ENCODE measurements around the gene MOB3B.
"Not testable (repeated sequence)": the region's sequence is repeated elsewhere in the genome, so short reads cannot be mapped to it uniquely, and the experiment has no call there.

Gene MOB3B

DNA sequence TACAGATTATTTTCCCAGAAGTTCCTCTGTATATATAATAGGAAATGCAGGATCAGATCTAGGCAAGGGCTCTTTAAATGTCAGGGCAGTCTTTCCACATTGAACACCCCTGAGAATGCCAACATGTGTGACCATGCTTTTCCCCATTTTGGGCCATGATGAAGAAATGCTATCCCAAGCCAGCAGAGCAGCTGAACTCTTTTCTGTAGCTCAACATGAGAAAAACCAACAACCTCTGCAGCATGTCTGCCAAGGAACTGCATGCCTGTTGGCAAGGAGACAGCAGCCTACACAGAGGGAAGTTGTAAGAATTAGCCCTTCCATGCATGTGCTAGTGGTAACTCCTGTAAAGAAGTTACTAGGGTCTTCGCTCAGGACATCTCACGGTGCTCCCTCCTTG lies 15.1 kb downstream of the MOB3B start:
- no peak for DNase-seq

DNA sequence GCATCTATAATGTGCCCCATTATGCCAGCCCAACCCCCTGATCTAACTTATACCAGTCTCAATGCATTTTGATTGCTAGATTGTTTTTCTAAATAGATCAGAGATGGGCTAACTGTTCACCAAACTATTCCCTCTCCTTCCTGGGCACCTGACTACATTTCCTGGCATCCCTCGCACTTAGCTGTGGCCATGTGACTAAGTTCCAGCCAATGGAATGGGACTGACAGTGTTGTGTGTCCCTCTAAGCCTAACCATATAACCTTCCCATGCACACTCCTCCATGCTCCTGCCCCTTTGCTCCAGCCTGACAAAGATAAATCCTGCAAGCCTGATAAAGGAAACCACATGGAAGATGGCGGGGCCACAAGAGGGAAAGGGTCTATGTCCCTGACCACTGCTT lies 17.8 kb downstream of the MOB3B start:
- no peak for DNase-seq

DNA sequence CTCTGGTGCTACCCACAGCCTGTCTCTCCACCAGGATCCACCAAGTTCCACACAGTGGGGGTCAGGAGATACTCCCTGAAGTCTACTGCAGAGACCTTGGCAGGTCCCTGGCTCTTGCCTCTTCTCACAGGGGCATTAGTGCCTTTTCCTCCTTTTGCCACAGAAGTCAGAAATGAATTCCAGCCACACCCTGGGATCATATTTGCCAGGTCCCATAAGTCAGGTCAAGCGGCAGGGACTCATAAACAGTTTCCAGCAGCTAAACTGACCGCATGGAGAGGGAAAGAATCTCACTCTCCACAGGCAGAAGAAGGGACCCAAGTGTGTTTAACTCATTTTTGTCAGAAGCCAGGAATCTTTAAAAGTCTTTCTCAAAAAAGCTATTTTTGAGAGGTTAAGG lies 18.8 kb downstream of the MOB3B start:
- DNase-seq = no peak

DNA sequence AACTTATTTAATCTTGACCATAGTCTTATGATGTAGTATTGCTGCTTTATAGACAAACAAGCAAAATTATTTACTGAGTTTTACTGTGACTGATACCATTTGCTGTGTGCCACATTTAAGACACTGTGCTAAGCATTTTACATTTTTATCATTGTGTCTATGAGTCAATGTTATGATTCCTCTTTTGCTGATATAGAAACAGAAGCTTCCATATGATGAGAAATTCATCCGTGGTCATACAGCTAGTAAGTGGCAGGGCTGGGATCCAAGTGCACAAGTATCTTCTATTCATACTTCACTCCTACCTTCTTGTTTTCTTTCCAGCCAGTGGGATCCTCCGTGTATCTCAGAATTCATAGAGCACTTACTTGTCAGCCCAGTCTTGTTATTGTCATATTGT lies 22.6 kb downstream of the MOB3B start:
- no peak for DNase-seq

DNA sequence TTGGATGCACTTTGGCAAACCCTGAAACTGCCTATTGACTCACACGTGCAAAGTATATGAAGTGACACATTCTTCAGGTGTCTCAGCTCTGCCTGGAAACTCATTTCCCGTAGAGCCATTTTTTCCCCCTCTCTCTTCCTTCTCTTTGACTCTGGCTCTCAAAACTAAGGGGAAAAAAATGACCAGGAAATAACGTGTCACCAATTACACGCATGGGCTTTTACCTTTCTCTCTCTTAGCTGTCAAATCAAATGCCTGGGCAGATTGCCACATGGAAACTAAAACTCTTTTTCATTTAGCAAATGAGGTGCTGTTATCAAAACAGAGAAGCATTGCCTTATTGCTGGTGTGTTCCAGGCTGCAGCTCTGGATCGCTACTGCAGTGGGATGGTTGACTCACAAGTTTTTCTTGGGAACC lies 23.9 kb downstream of the MOB3B start:
- DNase-seq = no peak

DNA sequence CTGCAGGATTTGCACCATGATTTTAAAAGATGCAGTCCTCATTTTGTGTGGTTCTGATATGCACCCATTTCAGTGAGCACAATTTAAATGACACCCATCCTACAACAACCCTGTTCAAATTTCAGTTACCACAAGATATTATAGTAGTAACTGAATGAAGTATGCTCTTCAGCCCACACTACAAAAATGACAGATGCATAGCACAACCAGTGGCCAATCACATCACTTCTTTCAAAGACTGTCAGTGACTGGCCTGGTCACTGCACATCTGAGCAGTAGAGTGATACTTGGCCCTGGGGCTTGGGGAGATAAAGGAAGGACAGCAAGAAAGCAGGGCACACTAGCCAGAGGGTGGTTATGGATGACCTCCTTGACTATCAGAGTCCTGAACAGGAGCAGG lies 25.4 kb downstream of the MOB3B start:
- no peak for DNase-seq

DNA sequence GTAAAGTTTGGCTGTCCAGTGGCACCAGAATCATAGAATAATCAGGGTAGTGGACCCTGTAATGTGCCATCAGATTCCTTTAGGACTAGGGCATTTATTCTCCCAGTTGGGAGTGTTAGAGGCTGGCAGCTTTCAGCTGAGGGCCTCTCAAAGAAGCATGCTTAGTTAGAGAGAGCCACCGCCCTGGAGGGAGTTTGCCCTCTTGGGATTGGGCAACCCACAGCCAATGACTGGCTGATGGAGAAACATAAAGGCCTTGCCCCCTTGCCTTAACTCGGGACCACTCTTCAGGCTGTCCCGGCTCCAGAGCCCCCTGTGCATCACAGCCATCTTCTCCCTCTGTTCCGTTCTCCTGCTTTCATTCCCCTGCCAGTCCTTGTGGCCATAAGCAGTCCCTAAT lies 26.0 kb downstream of the MOB3B start:
- DNase-seq = no peak

DNA sequence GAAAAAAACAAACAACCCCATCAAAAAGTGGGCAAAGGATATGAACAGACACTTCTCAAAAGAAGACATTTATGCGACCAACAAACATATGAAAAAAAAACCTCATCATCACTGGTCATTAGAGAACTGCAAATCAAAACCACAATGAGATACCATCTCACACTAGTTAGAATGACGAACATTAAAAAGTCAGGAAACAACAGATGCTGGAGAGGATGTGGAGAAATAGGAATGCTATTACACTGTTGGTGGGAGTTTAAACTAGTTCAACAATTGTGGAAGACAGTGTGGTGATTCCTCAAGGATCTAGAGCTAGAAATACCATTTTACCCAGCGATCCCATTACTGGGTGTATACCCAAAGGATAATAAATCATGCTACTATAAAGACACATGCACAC lies 28.7 kb downstream of the MOB3B start:
- not testable (repeated sequence) for DNase-seq

DNA sequence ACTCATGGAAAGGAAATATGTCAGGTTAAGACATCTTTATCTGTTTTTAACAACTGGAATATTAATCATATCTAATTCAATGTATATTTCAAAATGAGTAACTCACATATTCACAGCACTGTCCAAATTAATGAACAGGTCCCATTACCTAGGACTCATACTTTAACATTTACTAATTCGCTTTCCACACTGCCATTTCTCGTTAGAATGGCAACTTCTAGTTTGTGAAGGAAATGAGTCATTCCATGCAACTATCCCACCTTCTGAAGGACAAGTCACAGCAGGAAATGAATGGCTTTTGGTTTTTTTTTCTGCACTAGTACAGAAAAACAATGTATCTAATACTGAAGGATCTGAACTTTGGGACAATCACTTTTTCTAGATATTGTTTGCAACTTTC lies 30.2 kb downstream of the MOB3B start:
- DNase-seq = no peak

DNA sequence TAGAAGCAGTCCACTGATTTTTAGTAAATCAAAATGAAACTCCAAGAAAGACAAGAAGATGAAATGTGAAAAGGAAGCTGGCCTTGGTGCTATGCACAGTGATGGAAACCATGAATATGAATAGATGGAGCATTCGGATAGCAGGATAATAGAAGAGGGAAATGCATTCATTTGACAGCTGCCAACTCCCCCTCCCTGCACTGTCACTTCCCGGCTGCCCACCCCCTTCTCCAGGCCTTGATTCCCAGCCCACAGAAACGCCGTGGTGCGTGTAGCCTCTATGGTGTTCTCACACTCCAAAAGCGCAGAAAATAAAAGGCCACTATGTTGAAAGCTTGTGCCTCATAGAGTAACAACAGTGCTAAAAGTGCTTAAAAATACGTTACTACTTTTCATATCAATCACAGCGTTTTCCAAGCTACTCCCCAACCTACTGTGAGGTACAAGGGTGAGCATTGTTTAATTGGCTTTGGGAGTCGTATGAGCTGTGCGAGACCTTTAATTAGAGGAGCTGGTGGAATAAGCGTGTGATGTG lies 31.7 kb downstream of the MOB3B start:
- DNase-seq = no peak

DNA sequence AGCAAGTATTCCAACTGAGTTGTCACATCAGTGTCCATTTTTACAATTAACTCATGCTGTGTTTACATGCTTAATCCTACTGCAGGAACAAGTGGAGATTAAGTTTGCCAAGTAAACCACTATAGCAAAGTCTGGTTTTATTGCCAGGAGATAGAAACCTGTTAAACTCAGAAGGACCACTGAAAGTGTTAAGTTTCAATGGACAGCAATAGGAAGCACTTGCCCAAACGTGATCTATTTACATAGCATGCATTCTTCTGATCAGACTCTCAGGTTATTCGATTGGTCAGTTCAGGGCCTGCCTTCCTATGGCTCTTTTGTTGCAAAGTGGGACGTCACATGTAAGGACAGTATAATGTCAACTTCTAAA lies 33.5 kb downstream of the MOB3B start:
- DNase-seq = no peak

DNA sequence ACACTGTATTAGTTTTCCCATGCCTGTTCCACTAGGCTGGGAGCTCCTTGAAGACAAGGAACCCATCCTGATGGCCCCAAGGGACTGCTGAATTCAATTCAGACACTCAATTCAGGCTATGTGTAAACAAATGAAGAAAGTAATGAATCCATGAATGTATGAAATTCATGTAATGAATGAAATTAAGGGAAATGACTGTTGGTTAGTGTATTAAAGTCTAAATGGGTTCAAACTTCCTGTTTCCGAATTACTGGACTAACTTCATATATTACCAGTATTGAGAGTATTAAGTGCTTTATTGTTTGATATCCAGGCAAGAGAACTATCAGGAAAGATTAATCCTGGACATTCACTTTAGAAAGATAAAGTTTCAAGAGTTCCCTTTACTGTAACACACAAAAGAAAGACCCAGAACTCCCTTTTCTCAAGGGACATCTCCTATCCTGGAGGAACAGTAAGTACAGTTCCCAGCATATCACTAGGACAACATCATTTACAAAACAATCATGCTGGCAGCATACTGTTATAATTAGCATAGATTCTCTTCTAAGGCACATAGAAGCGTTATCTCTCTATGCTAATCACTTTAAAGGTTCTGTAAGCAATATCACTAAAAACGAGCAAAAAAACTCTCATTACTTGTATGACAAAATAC lies 34.0 kb downstream of the MOB3B start:
- no peak for DNase-seq

DNA sequence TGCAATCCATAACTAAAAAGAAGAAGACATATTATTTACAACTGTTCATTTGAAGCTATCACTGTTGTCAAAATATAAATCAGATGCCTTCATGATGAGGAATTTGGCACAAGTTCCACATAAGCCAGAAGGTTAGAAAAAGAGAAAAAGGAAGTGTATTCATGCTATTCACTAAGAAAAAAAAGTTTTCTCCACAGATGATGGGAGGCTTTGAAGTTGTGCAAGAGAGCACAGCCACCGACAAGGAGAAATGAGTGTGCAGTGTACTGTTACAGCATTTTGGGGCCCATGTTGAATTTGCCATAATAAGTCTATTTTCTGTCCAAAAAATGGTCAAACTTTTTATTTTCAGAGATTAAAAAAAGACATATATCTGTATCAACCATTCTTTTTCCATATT lies 38.5 kb downstream of the MOB3B start:
- no peak for DNase-seq

DNA sequence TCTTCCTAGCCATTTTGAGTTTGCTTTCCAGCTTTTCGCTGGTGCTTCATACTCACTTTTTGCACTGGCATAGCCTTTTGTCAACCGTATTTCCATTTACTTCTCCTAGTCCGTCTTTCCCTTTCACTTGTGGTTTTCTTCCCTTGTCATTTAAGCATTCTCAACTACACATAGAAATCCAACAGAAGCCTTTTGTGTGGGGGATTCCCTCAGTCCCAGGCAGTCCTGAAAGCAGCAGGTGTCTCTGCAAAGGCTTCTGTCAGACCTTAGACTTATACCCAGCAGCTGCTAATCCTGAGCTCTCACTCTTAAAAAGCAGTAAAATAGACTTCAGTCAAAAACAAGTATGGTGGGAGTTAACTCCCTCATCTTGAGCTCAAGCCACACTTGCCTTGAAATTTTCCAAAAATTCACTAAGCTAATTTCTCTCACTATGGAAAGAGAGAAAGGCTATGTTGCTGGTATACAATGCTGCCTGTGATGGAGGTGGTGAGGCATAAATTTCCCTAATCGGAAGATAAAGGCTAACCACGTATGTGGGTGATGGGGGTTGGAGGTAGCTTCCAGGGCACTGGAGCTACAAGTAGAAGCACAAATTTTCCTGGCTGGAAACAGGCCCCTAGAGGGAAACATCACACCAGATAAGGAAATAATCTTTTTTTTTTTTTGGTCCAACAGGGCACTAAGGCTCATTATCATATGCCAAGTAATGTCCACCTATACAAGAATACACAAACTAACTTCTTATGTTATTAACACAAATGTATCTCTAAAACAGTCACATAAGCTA lies 40.3 kb downstream of the MOB3B start:
- no peak for DNase-seq

DNA sequence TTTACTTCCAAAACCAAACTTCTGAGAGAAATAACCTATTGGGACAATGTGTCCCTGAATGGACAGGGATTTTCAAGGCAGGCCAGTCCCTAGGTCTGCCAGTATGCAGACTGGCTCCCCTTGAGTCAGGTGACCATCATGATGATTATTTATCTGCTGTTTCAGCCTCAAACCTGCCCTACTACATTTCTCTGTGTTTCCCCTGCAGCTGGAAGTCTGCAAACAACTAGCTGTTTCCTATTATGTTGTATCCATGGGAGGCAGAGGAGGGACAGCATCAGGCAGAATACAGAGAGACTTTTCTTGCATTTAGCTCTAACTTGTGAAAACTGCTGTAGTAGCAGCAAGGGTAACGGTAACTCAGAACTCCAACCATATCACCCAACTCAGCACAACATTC lies 41.7 kb downstream of the MOB3B start:
- DNase-seq = no peak

DNA sequence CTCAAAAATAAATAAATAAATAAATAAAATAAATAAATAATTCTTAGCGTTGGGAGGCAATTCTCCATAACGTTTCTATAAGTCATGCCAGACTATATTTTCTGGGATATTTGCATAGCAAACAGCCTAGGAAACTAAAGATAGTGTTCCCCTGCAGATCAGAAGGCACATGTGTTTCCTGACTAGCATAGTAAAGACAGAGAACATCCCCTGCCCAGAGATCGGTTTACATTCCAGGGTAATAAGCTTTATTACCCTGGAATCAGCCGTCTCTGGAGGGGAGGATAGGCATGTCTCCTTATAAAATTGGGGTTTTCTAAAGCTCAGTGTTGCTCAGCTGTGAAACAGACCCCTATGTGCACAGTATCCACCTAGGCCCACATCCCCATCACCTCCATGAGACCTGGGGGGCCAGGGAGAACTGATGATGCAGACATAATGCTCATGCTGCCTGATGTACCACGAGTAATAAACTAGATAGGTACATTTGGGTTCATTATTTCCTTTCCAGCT lies 42.4 kb downstream of the MOB3B start:
- no peak for DNase-seq

DNA sequence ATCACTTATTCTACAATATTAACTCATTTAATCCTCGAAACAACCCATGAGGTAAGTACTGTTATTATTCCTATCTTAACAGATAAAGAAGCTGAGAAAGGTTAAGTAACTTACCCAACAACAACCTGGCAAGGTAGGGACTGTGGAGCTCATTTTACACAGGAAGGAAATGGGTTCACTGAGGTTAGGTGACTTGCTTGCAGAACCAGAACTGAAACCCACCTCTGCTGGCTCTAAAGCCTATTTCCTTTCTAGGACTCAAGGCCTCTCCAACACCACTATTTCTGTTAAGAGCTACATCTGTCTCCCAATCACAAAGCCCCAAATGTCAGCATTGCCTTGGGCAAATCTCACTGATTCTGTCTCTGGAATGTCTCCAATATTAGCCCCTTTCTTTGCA lies 44.5 kb downstream of the MOB3B start:
- DNase-seq = no peak

DNA sequence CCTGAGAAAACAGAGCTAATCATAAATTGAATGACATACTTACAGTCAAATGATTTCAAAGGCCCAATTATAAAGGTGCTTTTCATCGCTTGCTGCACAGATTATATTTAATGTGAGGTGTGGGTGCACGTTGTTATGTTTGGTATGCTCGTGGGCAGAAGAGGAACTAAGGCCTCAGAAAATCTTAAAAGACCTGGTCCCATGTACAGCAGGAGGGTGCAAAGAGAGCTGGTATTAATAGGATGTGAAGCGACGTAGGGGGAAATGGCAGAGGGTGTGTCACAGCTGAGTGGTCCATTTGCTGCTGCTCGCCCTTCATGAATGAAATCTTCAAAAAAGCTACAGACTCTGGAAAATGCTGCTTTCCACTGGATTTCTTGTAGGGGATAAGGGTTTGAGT lies 46.0 kb downstream of the MOB3B start:
- no peak for DNase-seq

DNA sequence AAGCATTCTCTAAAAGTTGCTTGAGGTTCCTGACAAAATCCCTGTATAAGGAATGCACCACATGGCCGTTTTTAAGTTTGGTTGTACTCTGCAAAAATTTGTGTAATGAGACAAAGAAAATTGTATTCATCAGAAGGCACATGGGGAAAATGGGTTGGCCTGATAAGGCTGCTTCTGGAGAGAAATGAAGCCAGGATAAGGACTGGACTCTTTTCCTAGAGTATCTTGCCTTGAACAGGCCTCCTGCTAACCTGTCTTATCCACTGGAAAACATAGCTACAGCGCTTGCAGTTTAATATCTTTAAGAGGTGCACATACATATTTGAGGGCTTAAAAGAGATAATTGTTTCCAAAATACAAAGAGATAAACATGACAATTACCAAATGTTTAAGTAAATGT lies 46.9 kb downstream of the MOB3B start:
- no peak for DNase-seq

DNA sequence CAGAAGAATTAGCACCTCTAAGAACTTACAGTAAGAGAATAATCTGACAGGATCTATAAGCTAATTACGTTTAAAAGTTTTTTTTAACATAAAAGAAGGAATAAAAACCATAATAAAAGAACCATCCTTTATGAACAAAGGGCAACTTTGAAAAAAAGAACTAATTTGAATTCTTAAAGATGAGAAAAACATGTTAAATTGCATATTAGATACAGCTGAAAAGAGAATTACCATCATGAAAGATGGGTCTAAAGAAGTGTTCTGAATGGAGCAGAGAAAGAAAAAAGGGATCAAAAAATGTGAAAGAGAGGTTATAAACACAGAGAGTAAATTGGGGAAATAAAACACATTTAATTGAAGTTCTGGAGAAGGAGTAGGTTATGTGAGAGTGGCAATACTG lies 51.3 kb downstream of the MOB3B start:
- no peak for DNase-seq

DNA sequence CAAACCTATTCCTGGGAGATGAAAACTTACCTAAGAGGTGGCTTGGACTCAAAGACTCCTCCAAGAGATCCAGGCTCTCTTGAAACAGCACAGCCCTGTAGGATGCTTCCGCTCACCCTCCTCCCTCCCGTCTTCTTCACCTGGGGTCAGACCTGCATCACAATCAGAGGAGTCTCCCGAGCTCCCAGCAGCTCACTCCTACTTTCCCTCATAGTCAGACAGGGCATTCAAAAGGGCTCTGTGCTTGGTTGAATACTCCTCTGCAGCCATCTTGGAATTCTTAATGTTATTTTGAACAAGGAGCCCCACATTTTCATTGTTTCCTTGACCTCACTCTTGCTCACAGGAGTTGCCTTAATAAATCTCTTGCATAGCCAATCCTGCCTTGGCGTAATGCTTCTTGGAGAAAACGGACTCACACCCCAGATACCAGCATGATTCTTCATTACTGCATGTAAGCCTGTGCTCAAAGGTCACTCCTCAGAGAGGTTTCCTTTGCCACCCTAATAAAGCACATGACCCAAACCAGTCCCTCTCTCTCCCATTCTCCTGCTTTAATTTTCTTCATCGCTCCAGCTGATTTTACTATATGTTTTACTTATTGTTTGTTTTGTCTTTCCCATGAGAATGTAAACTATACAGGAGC lies 52.6 kb downstream of the MOB3B start:
- no peak for DNase-seq

DNA sequence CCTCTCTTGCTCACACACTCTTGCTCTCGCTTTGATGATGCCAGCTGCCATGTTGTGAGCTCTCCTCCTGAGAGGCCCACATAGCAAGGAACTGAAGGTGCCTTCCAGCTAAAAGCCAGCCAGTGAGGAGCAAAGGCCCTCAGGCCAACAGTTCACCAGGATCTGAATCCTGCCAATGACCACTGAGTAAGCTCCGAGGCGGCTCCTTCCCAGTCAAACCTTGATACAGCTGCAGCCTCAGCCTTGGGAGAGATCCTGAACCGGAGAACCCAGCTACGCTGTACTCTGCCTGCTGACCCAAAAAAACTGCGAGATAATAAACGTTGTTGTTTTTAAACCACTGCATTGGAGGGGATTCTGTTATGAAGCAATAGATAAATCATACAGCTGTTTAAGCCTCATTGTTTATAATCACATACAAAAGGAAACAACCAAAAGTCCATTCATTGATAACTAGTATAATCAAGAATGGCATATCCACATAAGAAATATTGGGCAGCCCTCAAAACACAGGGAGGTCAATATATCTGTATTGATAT lies 54.5 kb downstream of the MOB3B start:
- no peak for DNase-seq

DNA sequence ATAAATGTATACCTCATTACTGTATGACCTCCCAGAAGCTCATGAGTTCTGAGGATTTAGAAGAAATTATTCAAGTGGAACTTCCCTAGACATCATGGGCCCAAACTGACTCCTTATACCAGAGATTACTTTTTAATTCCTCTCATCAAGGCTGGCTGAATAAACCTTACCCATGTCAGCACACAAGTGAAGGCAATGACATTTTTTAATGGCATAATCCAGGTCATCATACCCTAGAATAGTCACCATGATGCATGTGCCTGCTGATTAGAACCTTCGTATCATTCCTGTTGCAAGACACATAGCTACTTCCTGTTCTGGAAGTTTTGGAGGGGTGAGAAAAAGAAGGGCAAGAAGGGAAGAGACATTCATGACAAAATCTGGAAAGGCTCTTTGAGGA lies 55.3 kb downstream of the MOB3B start:
- no peak for DNase-seq

DNA sequence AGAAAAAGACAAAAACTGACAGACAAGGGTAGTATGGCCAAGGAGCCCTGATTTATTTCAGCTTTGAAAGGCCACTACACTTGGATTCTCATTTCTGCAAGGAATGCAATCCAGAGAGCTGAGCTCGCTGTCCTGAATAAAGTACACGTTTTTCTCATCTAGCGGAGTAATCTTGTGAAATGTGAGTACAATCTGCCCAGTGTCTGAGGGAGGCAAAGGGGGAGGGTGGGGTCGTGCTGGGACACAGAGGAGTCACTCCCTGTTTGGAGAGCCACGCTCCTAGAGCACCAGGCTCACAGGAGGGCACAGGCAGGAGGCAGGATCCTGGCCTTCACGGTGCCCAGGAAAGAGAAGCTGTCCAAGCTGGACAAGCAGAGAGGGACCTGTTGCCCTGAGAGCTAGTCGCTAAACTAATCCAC lies 56.5 kb downstream of the MOB3B start:
- DNase-seq = no peak

Data from SIG-M5 (cell line).